HCT116 (cell line): Measurements from ENCODE around the gene TDRD10. TPM values are rescaled to one million over a fixed set of nuclear protein-coding genes. Genes with fewer than 3 reads are reported as not detected.

Source experiments
- ATAC-seq: fragments of 200-7000 bp; cut with Tn5 transposase; 2 replicates; pipeline ENCODE4 v1.9.1; 2020; ENCODE audit warnings: mild to moderate bottlenecking, moderate library complexity
- BruUV-seq: library from RNA; stranded (reverse); fragments of 400-500 nt; replicated peaks from 2 replicates; lab custom pipeline; 2021; lab: Mats Ljungman, UMichigan
- CTCF ChIA-PET: fragments of 300-600 bp; sonication (Branson Sonifier 250); formaldehyde crosslinking; loops from one replicate; lab custom pipeline; 2021; ENCODE audit warnings: antibody characterized with exemption; lab: Charles Lee
- POLR2A ChIA-PET: fragments of 300-600, 350-600 bp; sonication (Branson Sonifier 250); formaldehyde crosslinking; loops from one replicate; lab custom pipeline; 2021; ENCODE audit warnings: antibody characterized with exemption; lab: Charles Lee
- RAD21 ChIA-PET, 2 experiments: fragments of 300-600 bp; sonication (Branson Sonifier 250); formaldehyde crosslinking; loops; one replicate each; lab custom pipeline; 2023; ENCODE audit warnings: low total read pairs in 2 of 2; ENCODE audit not compliant: uncharacterized antibody in 2 of 2, unreplicated experiment in 2 of 2, low non-redundant PET in 1 of 2; lab: Charles Lee
- DNase-seq: peaks from one replicate; pipeline ENCODE4 v3.0.0-alpha.2; 2010; ENCODE audit warnings: low read depth, low spot score
- H2AFZ ChIP-seq: fragments of 200-600 bp; shearing (Covaris generic), sonication (generic); 2 replicates; pipeline ENCODE4 v1.6.1; 2017; ENCODE audit warnings: low read depth, mixed run types, mixed read lengths, antibody characterized with exemption, low read length; ENCODE audit not compliant: poor library complexity, severe bottlenecking
- H3K27ac ChIP-seq: 2 replicates; pipeline ENCODE4 v1.5.1; 2012; ENCODE audit warnings: low read depth, low read length
- H3K27me3 ChIP-seq: fragments of 200-600 bp; sonication (generic); 2 replicates; pipeline ENCODE4 v1.6.1; 2016; ENCODE audit warnings: mixed run types, low read length, mixed read lengths; ENCODE audit not compliant: insufficient read depth
- H3K36me3 ChIP-seq, 2 experiments: fragments of 200-500 bp in 1 of 2; fragments of 200-600 bp in 1 of 2; sonication (Bioruptor generic) in 1 of 2; sonication (generic) in 1 of 2; 2 replicates each; pipeline versions ENCODE4 v1.5.1 to v1.6.1; 2014 to 2016; ENCODE audit warnings: low read length in 2 of 2, inconsistent platforms in 1 of 2, mixed read lengths in 1 of 2, mixed run types in 1 of 2; ENCODE audit not compliant: insufficient read depth in 2 of 2, control insufficient read depth in 1 of 2
- H3K4me1 ChIP-seq, 2 experiments: fragments of 200-600 bp in 1 of 2; sonication (generic) in 1 of 2; 2 replicates each; pipeline versions ENCODE4 v1.5.1 to v1.6.1; 2012 to 2017; ENCODE audit warnings: low read length in 2 of 2, inconsistent platforms in 1 of 2, mild to moderate bottlenecking in 1 of 2, mixed read lengths in 1 of 2, mixed run types in 1 of 2, moderate library complexity in 1 of 2; ENCODE audit not compliant: insufficient read depth in 2 of 2, control insufficient read depth in 1 of 2
- H3K4me2 ChIP-seq: fragments of 200-600 bp; sonication (generic); 2 replicates; pipeline ENCODE4 v1.6.1; 2017; ENCODE audit warnings: mixed run types, low read length, mixed read lengths
- H3K4me3 ChIP-seq, 2 experiments: fragments of 200-600 bp in 1 of 2; sonication (generic) in 1 of 2; replicated peaks in 1 of 2; 2 replicates each; pipeline ENCODE4 v1.5.1; 2011 to 2016; ENCODE audit warnings: low read length in 2 of 2, control low read depth in 1 of 2, low read depth in 1 of 2, mild to moderate bottlenecking in 1 of 2, mixed read lengths in 1 of 2, mixed run types in 1 of 2
- H3K79me2 ChIP-seq: fragments of 200-600 bp; sonication (generic); 2 replicates; pipeline ENCODE4 v1.6.1; 2017; ENCODE audit warnings: mild to moderate bottlenecking, mixed run types, low read length, moderate library complexity, mixed read lengths; ENCODE audit not compliant: insufficient read depth
- H3K9ac ChIP-seq: fragments of 200-600 bp; sonication (generic); 2 replicates; pipeline ENCODE4 v1.6.1; 2016; ENCODE audit warnings: low read length, mixed read lengths
- H3K9me2 ChIP-seq: fragments of 200-600 bp; sonication (generic), shearing (Covaris generic); 2 replicates; pipeline ENCODE4 v1.6.1; 2017; ENCODE audit warnings: mixed run types, mild to moderate bottlenecking, moderate library complexity; ENCODE audit not compliant: insufficient read depth
- H3K9me3 ChIP-seq, 2 experiments: fragments of 200-500 bp in 1 of 2; fragments of 200-600 bp in 1 of 2; sonication (Bioruptor generic) in 1 of 2; sonication (generic) in 1 of 2; 2 replicates each; pipeline ENCODE4 v1.6.1; 2014 to 2017; ENCODE audit warnings: low read length in 2 of 2, mixed read lengths in 2 of 2, inconsistent platforms in 1 of 2, low read depth in 1 of 2, mild to moderate bottlenecking in 1 of 2, mixed run types in 1 of 2, moderate library complexity in 1 of 2; ENCODE audit not compliant: control insufficient read depth in 1 of 2, insufficient read depth in 1 of 2
- H4K20me1 ChIP-seq: fragments of 200-600 bp; sonication (generic), shearing (Covaris generic); 2 replicates; pipeline ENCODE4 v1.6.1; 2017; ENCODE audit warnings: mixed run types, mild to moderate bottlenecking, moderate library complexity; ENCODE audit not compliant: insufficient read depth
- ATF3 ChIP-seq: IDR thresholded peaks from 2 replicates; pipeline ENCODE4 v1.6.1; 2012
- CTCF ChIP-seq, 3 experiments: fragments of 200-600 bp in 1 of 3; sonication (generic) in 1 of 3; IDR thresholded peaks in 2 of 3; conservative IDR thresholded peaks in 1 of 3; 2 replicates each; pipeline ENCODE4 v1.5.1; 2012 to 2017; ENCODE audit warnings: low read depth in 2 of 3, low read length in 2 of 3, antibody characterized with exemption in 1 of 3, borderline replicate concordance in 1 of 3, control low read depth in 1 of 3, mild to moderate bottlenecking in 1 of 3, mixed read lengths in 1 of 3, mixed run types in 1 of 3, moderate library complexity in 1 of 3; ENCODE audit not compliant: insufficient read depth in 1 of 3
- ELF1 ChIP-seq: IDR thresholded peaks from 2 replicates; pipeline ENCODE4 v1.6.1; 2012; ENCODE audit warnings: low read depth, borderline replicate concordance
- EZH2phosphoT487 ChIP-seq: fragments of 200-600 bp; IDR thresholded peaks from 2 replicates; pipeline ENCODE4 v1.6.1; 2018; ENCODE audit warnings: antibody characterized with exemption, borderline replicate concordance
- JUND ChIP-seq: IDR thresholded peaks from 2 replicates; pipeline ENCODE4 v1.6.1; 2012
- POLR2AphosphoS5 ChIP-seq: IDR thresholded peaks from 2 replicates; pipeline ENCODE4 v1.6.1; 2011; ENCODE audit warnings: mild to moderate bottlenecking, low read depth, low read length, moderate library complexity
- SP1 ChIP-seq: IDR thresholded peaks from 2 replicates; pipeline ENCODE4 v1.6.1; 2012; ENCODE audit warnings: low read depth
- SRF ChIP-seq: IDR thresholded peaks from 2 replicates; pipeline ENCODE4 v1.6.1; 2012; ENCODE audit warnings: low read depth
- ZBTB33 ChIP-seq: IDR thresholded peaks from 2 replicates; pipeline ENCODE4 v1.6.1; 2011; ENCODE audit warnings: mild to moderate bottlenecking, low read length, moderate library complexity; ENCODE audit not compliant: insufficient replicate concordance; ENCODE audit errors: extremely low read depth
- intact Hi-C: fragments of 100-400 bp; cut with micrococcal nuclease; formaldehyde crosslinking; loops from 2 replicates; pipeline ENCODE4 v1.10.0; 2022
- total RNA-seq: library from RNA; stranded (reverse); gene quantifications from one replicate; pipeline ENCODE4 v1.2.1, GENCODE V29; 2021; ENCODE audit not compliant: unreplicated experiment
- TF ChIP-seq, protein P1 (sequence below): IDR thresholded peaks from 2 replicates; pipeline ENCODE4 v1.6.1; 2012

The TDRD10 gene
- total RNA-seq, 1 experiment from 2014 or later = not detected

- Histone ChIP-seq H3K4me1 (peaks cover 6 to 10% of the 10 kb centered on the region in 2 experiments; a peak in 2 of 4 replicates), H3K36me3 (no peaks in the 10 kb centered on the region), H4K20me1 (no peaks in the 10 kb centered on the region), H2AFZ (no peak overlapping the region), H3K27ac (no peak overlapping the region), H3K4me3 (no peak overlapping the region), H3K79me2 (no peaks in the 10 kb centered on the region), H3K27me3 (no peaks in the 10 kb centered on the region), H3K4me2 (no peak overlapping the region), H3K9ac (no peak overlapping the region), H3K9me3 (no peaks in the 10 kb centered on the region), H3K9me2 (no peaks in the 10 kb centered on the region)
- CTCF ChIA-PET = interaction anchor here (1.1 kb wide), 1 partner anchor 127 kb away, joined by 3 read pairs; no protein-coding TSS in a partner anchor
- RAD21 ChIA-PET = no interaction called here
- ATAC-seq (no peak), DNase-seq (no peak)
- BruUV-seq = no TSS peak
- TF ChIP-seq CTCF (IDR thresholded peaks at IDR 0.05 in 2 of 3, conservative IDR thresholded peaks at IDR 0.05 in 1 of 3; ENCODE audit: borderline replicate concordance in 1 of 3, insufficient read depth in 1 of 3, low read depth in 2 of 3, low read length in 2 of 3) = no peak
- no peak for TF ChIP-seq EZH2phosphoT487
- intact Hi-C loops = no loop called here
- POLR2A ChIA-PET = no interaction called here
These were observed 48.9 kb upstream of the TDRD10 start for GRCh38 chr1:154453161-154453560.

GRCh38 chr1:154453574-154454352 lies 48.3 kb upstream of the TDRD10 start:
- ATAC-seq (no peak), DNase-seq (no peak)
- CTCF ChIA-PET = interaction anchor here (1.1 kb wide), 1 partner anchor 128 kb away, joined by 3 read pairs; no protein-coding TSS in a partner anchor

More at GRCh38 chr1:154453574-154454352, 48.3 kb upstream of the TDRD10 start:
- H3K9me2 ChIP-seq = no peaks in the 10 kb centered on the region
- no peak overlapping the region for H3K27ac ChIP-seq
- H3K36me3 ChIP-seq = no peaks in the 10 kb centered on the region
- no TSS peak for BruUV-seq
- ChIA-PET RAD21 (interaction anchor here in 1 of 2 experiments (0.6 kb wide), 1 partner anchor 37 kb away, joined by 4 read pairs; no protein-coding TSS in a partner anchor), POLR2A (no interaction called here)
- no peak overlapping the region for H3K4me3 ChIP-seq
- H2AFZ ChIP-seq = no peak overlapping the region
- H3K4me1 ChIP-seq = peaks cover 6 to 10% of the 10 kb centered on the region in 2 experiments; a peak in 2 of 4 replicates
- H4K20me1 ChIP-seq = no peaks in the 10 kb centered on the region
- H3K79me2 ChIP-seq = no peaks in the 10 kb centered on the region
- no peaks in the 10 kb centered on the region for H3K9me3 ChIP-seq
- H3K9ac ChIP-seq = no peak overlapping the region
- intact Hi-C loops = no loop called here
- TF ChIP-seq POLR2AphosphoS5 (no peak), SRF (no peak), SP1 (no peak), JUND (no peak), ZBTB33 (no peak), ATF3 (no peak), ELF1 (no peak), EZH2phosphoT487 (no peak)
- TF ChIP-seq, protein P1, sequence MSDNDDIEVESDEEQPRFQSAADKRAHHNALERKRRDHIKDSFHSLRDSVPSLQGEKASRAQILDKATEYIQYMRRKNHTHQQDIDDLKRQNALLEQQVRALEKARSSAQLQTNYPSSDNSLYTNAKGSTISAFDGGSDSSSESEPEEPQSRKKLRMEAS = no peak
- TF ChIP-seq, all 23 proteins: peak for 0
- Histone ChIP-seq H3K4me2 (no peak overlapping the region), H3K27me3 (no peaks in the 10 kb centered on the region)
